GM18951 (cell line): Measurements from ENCODE around the gene SPANXC.

Experiments
- POLR2A ChIP-seq: IDR thresholded peaks from 4 replicates; pipeline ENCODE4 v1.6.1; 2011; ENCODE audit warnings: mild to moderate bottlenecking; ENCODE audit not compliant: insufficient read length, insufficient read depth; ENCODE audit errors: extremely low read depth
- in situ Hi-C: fragments of 300-500 bp; cut with MboI; formaldehyde crosslinking; loops from one replicate; pipeline ENCODE4 v1.12.0; 2022; ENCODE audit warnings: low sequenced_read_pairs, mixed read lengths, inconsistent platforms; ENCODE audit not compliant: unreplicated experiment

SPANXC gene

GRCh38 chrX:141242417-141242816 lies at the start of gene SPANXC:
Gene SPANXC (minus strand): TSS chrX:141242517. CDS start chrX:141242457, 60 bp downstream.
- in situ Hi-C loops, result loop anchor here (25.0 kb wide), 1 partner anchor 445 kb away; the partner anchor contains the start of gene SPANXD

- no peak for TF ChIP-seq POLR2A
- in situ Hi-C loops, result no loop called here
Measured at GRCh38 chrX:141279476-141279875, 37.2 kb upstream of the SPANXC start.

- in situ Hi-C loops, result no loop called here
- TF ChIP-seq POLR2A, result no peak
Measured at GRCh38 chrX:141278306-141278705, 36.0 kb upstream of the SPANXC start.

- in situ Hi-C loops, result no loop called here
Measured at GRCh38 chrX:141258080-141258479, 15.8 kb upstream of the SPANXC start.

GRCh38 chrX:141221611-141222010 lies 20.7 kb downstream of the SPANXC start:
- in situ Hi-C loops, result no loop called here
- TF ChIP-seq POLR2A, result no peak

More at GRCh38 chrX:141258080-141258479, 15.8 kb upstream of the SPANXC start:
- TF ChIP-seq POLR2A, result no peak

GRCh38 chrX:141220342-141221008 lies 21.8 kb downstream of the SPANXC start:
- no peak for TF ChIP-seq POLR2A
- in situ Hi-C loops, result no loop called here

- TF ChIP-seq POLR2A, result no peak
- in situ Hi-C loops, result no loop called here
Measured at GRCh38 chrX:141214196-141214595, 28.1 kb downstream of the SPANXC start.

- TF ChIP-seq POLR2A, result no peak
- in situ Hi-C loops, result no loop called here
Measured at GRCh38 chrX:141201962-141202361, 40.4 kb downstream of the SPANXC start.
